ENCODE data around the gene MOG.

- TF ChIP-seq POLR2A (IDR thresholded peaks at IDR 0.05) (no peak), CTCF (IDR thresholded peaks at IDR 0.05) (peak; percentile 18 to 49 (median 41))
Measured at GRCh38 chr6:29647927-29648642, 8.8 kb upstream of the MOG start.
